GM12878 (cell line): ENCODE measurements around the gene RYR2.

ENCODE experiments used
- CBFB ChIP-seq: IDR thresholded peaks from 2 replicates; pipeline ENCODE4 v1.6.1; 2016; ENCODE audit warnings: antibody characterized with exemption, low read depth
- EGR1 ChIP-seq, 2 experiments: IDR thresholded peaks; 1 replicate in 1 of 2; 2 replicates in 1 of 2; pipeline ENCODE4 v1.6.1; 2011 to 2012; ENCODE audit warnings: low read depth in 2 of 2, low read length in 2 of 2, borderline replicate concordance in 1 of 2, mild to moderate bottlenecking in 1 of 2, moderate library complexity in 1 of 2
- SIN3A ChIP-seq: IDR thresholded peaks from 2 replicates; pipeline ENCODE4 v1.6.1; 2012; ENCODE audit warnings: low read depth, low read length, improper control_type of control experiment
- TBL1XR1 ChIP-seq: IDR thresholded peaks from 2 replicates; pipeline ENCODE4 v1.6.1; 2012; ENCODE audit warnings: low read depth, low read length, improper control_type of control experiment
- ZNF24 ChIP-seq: fragments of 450-650 bp; IDR thresholded peaks from 2 replicates; pipeline ENCODE4 v1.6.1; 2017; ENCODE audit warnings: antibody characterized with exemption, mild to moderate bottlenecking
- TF ChIP-seq, protein P1 (sequence below), 3 experiments: IDR thresholded peaks in 2 of 3; conservative IDR thresholded peaks in 1 of 3; 2 replicates each; pipeline ENCODE4 v1.5.1; 2011; ENCODE audit warnings: low read depth in 3 of 3, low read length in 3 of 3, mild to moderate bottlenecking in 3 of 3, control low read depth in 2 of 3, moderate library complexity in 2 of 3, inconsistent platforms in 1 of 3, mixed read lengths in 1 of 3; ENCODE audit not compliant: control insufficient read depth in 2 of 3, insufficient read depth in 1 of 3; ENCODE audit errors: extremely low read depth in 1 of 3
- TF ChIP-seq, protein P2 (sequence below): IDR thresholded peaks from 2 replicates; pipeline ENCODE4 v1.6.1; 2011; ENCODE audit warnings: mild to moderate bottlenecking, low read depth, low read length, moderate library complexity; ENCODE audit not compliant: insufficient replicate concordance
- TF ChIP-seq, protein P3 (sequence below): IDR thresholded peaks from 2 replicates; pipeline ENCODE4 v1.6.1; 2011; ENCODE audit warnings: borderline replicate concordance, low read depth, mild to moderate bottlenecking, moderate library complexity, low read length; ENCODE audit not compliant: insufficient read depth, poor library complexity, severe bottlenecking

GRCh38 chr1:237016626-237017025 lies 25.4 kb upstream of the RYR2 start:
- TF ChIP-seq TBL1XR1 (no peak), EGR1 (IDR thresholded peaks at IDR 0.05; ENCODE audit: borderline replicate concordance in 1 of 2, low read depth in 2 of 2, low read length in 2 of 2) (no peak), SIN3A (no peak), CBFB (no peak), ZNF24 (no peak)
- TF ChIP-seq, protein P1, sequence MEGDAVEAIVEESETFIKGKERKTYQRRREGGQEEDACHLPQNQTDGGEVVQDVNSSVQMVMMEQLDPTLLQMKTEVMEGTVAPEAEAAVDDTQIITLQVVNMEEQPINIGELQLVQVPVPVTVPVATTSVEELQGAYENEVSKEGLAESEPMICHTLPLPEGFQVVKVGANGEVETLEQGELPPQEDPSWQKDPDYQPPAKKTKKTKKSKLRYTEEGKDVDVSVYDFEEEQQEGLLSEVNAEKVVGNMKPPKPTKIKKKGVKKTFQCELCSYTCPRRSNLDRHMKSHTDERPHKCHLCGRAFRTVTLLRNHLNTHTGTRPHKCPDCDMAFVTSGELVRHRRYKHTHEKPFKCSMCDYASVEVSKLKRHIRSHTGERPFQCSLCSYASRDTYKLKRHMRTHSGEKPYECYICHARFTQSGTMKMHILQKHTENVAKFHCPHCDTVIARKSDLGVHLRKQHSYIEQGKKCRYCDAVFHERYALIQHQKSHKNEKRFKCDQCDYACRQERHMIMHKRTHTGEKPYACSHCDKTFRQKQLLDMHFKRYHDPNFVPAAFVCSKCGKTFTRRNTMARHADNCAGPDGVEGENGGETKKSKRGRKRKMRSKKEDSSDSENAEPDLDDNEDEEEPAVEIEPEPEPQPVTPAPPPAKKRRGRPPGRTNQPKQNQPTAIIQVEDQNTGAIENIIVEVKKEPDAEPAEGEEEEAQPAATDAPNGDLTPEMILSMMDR (IDR thresholded peaks at IDR 0.05 in 2 of 3, conservative IDR thresholded peaks at IDR 0.05 in 1 of 3; ENCODE audit: control insufficient read depth in 2 of 3, extremely low read depth in 1 of 3, insufficient read depth in 1 of 3, low read depth in 3 of 3, low read length in 3 of 3): no peak
- TF ChIP-seq, protein P2, sequence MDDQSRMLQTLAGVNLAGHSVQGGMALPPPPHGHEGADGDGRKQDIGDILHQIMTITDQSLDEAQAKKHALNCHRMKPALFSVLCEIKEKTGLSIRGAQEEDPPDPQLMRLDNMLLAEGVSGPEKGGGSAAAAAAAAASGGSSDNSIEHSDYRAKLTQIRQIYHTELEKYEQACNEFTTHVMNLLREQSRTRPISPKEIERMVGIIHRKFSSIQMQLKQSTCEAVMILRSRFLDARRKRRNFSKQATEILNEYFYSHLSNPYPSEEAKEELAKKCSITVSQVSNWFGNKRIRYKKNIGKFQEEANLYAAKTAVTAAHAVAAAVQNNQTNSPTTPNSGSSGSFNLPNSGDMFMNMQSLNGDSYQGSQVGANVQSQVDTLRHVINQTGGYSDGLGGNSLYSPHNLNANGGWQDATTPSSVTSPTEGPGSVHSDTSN: no peak
- TF ChIP-seq, protein P3, sequence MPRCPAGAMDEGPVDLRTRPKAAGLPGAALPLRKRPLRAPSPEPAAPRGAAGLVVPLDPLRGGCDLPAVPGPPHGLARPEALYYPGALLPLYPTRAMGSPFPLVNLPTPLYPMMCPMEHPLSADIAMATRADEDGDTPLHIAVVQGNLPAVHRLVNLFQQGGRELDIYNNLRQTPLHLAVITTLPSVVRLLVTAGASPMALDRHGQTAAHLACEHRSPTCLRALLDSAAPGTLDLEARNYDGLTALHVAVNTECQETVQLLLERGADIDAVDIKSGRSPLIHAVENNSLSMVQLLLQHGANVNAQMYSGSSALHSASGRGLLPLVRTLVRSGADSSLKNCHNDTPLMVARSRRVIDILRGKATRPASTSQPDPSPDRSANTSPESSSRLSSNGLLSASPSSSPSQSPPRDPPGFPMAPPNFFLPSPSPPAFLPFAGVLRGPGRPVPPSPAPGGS: no peak
